Measurements from ENCODE around the gene DCDC2.

GRCh38 chr6:24253360-24253759, 104.5 kb downstream of the DCDC2 start:
- TF ChIP-seq CTCF (IDR thresholded peaks at IDR 0.05; ENCODE audit: borderline replicate concordance, extremely low read depth, low read length, poor library complexity, severe bottlenecking) = no peak
- no peak for TF ChIP-seq EZH2 (IDR thresholded peaks at IDR 0.05; ENCODE audit: borderline replicate concordance, low read depth, low read length, severe bottlenecking)
